ENCODE data around the gene C14orf39.
"Not testable (repeated sequence)": the region's sequence is repeated elsewhere in the genome, so short reads cannot be mapped to it uniquely, and the experiment has no call there.

DNA sequence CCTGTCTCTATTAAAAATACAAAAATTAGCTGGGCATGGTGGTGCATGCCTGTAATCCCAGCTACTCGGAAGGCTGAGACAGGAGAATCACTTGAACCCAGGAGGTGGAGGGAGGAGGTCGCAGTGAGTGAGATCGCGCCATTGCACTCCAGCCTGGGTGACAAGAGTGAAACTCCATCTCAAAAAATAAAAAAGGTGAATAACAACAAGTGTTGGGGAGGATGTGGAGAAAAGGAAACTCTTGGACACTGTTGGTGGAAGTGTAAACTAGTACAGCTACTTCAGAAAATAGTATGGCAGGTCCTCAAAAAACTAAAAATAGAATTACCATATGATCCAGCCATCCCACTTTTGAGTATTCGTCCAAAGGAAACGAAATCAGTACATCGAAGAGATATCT lies 5.6 kb downstream of the C14orf39 start:
- TF ChIP-seq EZH2phosphoT487 (IDR thresholded peaks at IDR 0.05; ENCODE audit: low read depth, severe bottlenecking, unreplicated experiment); CTCF (IDR thresholded peaks at IDR 0.05; ENCODE audit: poor library complexity): not testable (repeated sequence)
